ENCODE data around the gene ZC3H7B. TPM values are rescaled to one million over a fixed set of nuclear protein-coding genes. Genes with fewer than 3 reads are reported as not detected.

ZC3H7B gene, protein sequence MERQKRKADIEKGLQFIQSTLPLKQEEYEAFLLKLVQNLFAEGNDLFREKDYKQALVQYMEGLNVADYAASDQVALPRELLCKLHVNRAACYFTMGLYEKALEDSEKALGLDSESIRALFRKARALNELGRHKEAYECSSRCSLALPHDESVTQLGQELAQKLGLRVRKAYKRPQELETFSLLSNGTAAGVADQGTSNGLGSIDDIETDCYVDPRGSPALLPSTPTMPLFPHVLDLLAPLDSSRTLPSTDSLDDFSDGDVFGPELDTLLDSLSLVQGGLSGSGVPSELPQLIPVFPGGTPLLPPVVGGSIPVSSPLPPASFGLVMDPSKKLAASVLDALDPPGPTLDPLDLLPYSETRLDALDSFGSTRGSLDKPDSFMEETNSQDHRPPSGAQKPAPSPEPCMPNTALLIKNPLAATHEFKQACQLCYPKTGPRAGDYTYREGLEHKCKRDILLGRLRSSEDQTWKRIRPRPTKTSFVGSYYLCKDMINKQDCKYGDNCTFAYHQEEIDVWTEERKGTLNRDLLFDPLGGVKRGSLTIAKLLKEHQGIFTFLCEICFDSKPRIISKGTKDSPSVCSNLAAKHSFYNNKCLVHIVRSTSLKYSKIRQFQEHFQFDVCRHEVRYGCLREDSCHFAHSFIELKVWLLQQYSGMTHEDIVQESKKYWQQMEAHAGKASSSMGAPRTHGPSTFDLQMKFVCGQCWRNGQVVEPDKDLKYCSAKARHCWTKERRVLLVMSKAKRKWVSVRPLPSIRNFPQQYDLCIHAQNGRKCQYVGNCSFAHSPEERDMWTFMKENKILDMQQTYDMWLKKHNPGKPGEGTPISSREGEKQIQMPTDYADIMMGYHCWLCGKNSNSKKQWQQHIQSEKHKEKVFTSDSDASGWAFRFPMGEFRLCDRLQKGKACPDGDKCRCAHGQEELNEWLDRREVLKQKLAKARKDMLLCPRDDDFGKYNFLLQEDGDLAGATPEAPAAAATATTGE
- 100 to 1,000 TPM in 2 of 9 donors, 10 to 100 TPM in 7; 36.4 to 133 (median 79.4) TPM for total RNA-seq
- 10 to 100 TPM; 31.2 to 71.5 (median 33.1) TPM for polyA plus RNA-seq
- long read RNA-seq, donor 1, partial matches to known transcripts: 124 of 124 reads
- long read RNA-seq, donor 1, other reads (novel, unspliced or antisense): 0 of 124 reads
- long read RNA-seq, donor 2, full-length matches to known transcripts: 1 of 1 reads
- long read RNA-seq, donor 2, partial matches to known transcripts: 0 of 1 reads
- long read RNA-seq, donor 2, other reads (novel, unspliced or antisense): 0 of 1 reads
- long read RNA-seq, donor 3, full-length matches to known transcripts: 1 of 112 reads
- long read RNA-seq, donor 3, partial matches to known transcripts: 111 of 112 reads
- long read RNA-seq, donor 3, other reads (novel, unspliced or antisense): 0 of 112 reads
- long read RNA-seq, donor 4, full-length matches to known transcripts: 1 of 5 reads
- long read RNA-seq, donor 4, partial matches to known transcripts: 3 of 5 reads
- long read RNA-seq, donor 4, other reads (novel, unspliced or antisense): 1 of 5 reads
- long read RNA-seq, donor 5, full-length matches to known transcripts: 2 of 20 reads
- long read RNA-seq, donor 5, partial matches to known transcripts: 3 of 20 reads
- long read RNA-seq, donor 5, other reads (novel, unspliced or antisense): 15 of 20 reads
- long read RNA-seq, donor 6, partial matches to known transcripts: 0 of 3 reads
- long read RNA-seq, donor 6, other reads (novel, unspliced or antisense): 3 of 3 reads
- long read RNA-seq, donor 7, partial matches to known transcripts: 5 of 5 reads
- long read RNA-seq, donor 7, other reads (novel, unspliced or antisense): 0 of 5 reads
- long read RNA-seq, donor 8, full-length matches to known transcripts: 1 of 40 reads
- long read RNA-seq, donor 8, partial matches to known transcripts: 39 of 40 reads
- long read RNA-seq, donor 8, other reads (novel, unspliced or antisense): 0 of 40 reads
- long read RNA-seq, donor 9: 0 reads
- long read RNA-seq, donor 10, full-length matches to known transcripts: 2 of 34 reads
- long read RNA-seq, donor 10, partial matches to known transcripts: 32 of 34 reads
- long read RNA-seq, donor 10, other reads (novel, unspliced or antisense): 0 of 34 reads

DNA sequence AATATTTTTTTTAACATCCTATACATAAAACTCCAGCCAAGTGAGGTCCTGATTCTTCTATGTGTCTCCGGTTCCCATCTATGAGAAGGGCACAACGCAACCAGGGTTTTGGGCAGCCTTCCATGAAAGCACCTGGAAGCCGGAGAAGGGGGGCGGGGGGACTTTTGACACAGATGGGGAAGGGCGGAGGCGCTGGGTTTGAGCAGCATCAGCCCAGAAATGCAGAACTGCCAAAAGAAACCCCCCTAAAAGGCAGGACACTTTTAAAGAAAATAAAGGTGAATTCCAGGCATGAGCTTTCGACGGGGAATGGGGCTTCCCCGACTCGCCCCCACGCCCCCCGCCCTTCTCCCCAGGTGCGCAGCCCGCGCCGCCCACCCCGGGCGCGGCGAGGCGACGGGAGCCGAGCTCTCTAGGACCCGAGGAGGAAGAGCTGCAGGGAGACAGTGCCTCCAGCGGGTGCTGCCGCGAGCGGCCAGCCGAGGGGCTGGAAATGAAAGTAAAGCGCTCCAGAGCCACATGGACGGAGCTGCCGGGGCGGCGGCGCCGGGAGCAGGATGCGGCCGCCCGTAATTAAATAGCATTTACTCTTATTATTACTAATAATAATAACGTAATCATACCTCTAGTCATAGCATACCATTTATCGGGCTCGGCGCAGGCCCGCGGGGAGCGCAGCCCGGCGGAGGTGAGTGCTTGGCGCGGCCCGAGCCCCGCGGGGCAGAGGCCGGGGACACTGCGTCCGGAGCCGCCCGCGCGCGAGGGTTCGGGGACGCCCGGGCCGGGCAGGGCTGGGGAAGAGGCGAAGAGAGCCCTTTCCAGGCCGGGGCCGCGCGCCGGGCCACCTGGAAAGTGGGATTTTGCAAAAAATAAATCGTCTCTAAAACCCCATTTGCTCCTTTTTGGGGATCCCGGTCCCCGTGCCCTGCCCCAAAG is at the start of gene ZC3H7B:
Gene ZC3H7B (plus strand): TSS at position 441 of the 936 bp plus-strand sequence. CDS start 19,136 bp downstream, outside the sequence.
- intact Hi-C loops (cut with DNase I): no loop called here
- peak; percentile 78 to 89 (median 84) for DNase-seq
- TF ChIP-seq POLR2A (IDR thresholded peaks at IDR 0.05): peak in 1 of 2 donors; percentile 76
- TF ChIP-seq, protein P1, sequence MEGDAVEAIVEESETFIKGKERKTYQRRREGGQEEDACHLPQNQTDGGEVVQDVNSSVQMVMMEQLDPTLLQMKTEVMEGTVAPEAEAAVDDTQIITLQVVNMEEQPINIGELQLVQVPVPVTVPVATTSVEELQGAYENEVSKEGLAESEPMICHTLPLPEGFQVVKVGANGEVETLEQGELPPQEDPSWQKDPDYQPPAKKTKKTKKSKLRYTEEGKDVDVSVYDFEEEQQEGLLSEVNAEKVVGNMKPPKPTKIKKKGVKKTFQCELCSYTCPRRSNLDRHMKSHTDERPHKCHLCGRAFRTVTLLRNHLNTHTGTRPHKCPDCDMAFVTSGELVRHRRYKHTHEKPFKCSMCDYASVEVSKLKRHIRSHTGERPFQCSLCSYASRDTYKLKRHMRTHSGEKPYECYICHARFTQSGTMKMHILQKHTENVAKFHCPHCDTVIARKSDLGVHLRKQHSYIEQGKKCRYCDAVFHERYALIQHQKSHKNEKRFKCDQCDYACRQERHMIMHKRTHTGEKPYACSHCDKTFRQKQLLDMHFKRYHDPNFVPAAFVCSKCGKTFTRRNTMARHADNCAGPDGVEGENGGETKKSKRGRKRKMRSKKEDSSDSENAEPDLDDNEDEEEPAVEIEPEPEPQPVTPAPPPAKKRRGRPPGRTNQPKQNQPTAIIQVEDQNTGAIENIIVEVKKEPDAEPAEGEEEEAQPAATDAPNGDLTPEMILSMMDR (IDR thresholded peaks at IDR 0.05): peak; percentile 30 to 59 (median 51)
- Histone ChIP-seq H3K27me3 (no peaks in the 10 kb centered on the region), H3K27ac (peak within 1 kb of the TSS; percentile 64 to 91 (median 85)), H3K9me3 (replicated peaks in 1 of 3) (no peaks in the 10 kb centered on the region), H3K36me3 (replicated peaks in 1 of 2) (no peaks in the 10 kb centered on the region), H3K4me1 (replicated peaks in 1 of 2) (peaks cover 21 to 42% of the 10 kb centered on the region in 2 donors), H3K4me3 (peak within 1 kb of the TSS in 3 of 4 donors; percentile 88 to 92 (median 89))
- 0 to 1% (median 1%) methylated on average over 49 to 74 of the region's 74 CpGs for WGBS, 4 donors

DNA sequence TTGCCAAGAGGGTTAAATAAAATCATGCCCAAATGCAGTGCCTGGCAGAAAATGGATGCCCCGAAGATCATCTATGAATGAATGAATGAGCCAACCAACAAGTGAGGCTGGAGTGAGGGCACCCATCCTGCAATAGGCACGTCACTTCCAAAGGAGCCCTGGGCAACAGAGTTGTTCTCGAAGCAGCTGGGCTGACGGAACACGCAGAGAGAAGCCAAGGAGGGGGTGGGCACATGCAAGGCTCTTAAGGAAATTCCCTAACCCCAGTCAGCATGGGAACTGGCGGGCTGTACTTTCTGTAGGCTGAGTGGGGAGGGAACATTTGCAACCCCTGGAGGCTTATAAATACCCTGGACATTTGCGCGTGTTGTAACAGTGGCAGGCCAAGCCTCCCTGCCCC is 49.0 kb upstream of the ZC3H7B start:
- Histone ChIP-seq H3K36me3 (replicated peaks in 1 of 2) (peaks cover 0 to 88% of the 10 kb centered on the region in 2 donors), H3K9me3 (replicated peaks in 1 of 3) (no peaks in the 10 kb centered on the region), H3K4me3 (no peak overlapping the region), H3K27me3 (no peaks in the 10 kb centered on the region), H3K4me1 (replicated peaks in 1 of 2) (peaks cover 0 to 12% of the 10 kb centered on the region in 2 donors), H3K27ac (no peak overlapping the region)
- intact Hi-C loops (cut with DNase I): no loop called here
- 93 to 96% (median 94%) methylated on average over 8 of the region's 8 CpGs for WGBS, 4 donors
- TF ChIP-seq POLR2A (IDR thresholded peaks at IDR 0.05): no peak
- TF ChIP-seq, protein P1 (IDR thresholded peaks at IDR 0.05): no peak
- no peak for DNase-seq

DNA sequence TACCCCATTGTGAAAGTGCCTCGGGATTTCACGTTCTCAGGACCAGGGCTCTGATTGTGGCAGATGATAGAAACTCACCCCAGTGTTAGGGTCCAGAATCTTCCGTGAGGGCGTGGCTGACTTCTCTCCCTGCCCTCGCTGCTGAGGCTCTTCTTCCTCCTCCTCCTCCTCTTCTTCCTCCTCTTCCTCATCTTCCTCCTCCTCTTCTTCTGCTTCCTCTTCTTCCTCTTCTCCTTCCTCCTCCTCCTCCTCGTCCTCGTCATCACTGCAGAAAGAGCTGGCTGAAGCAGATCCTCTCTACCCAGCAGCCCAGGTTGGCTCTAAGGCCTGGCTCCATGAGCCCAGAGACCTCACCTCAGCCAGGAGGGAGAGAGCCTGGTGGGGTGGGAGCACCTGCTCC is 47.1 kb upstream of the ZC3H7B start:
- Histone ChIP-seq H3K27ac (no peak overlapping the region), H3K36me3 (replicated peaks in 1 of 2) (peaks cover 0 to 88% of the 10 kb centered on the region in 2 donors), H3K4me1 (replicated peaks in 1 of 2) (peaks cover 0 to 3% of the 10 kb centered on the region in 2 donors), H3K27me3 (no peaks in the 10 kb centered on the region), H3K9me3 (replicated peaks in 1 of 3) (no peaks in the 10 kb centered on the region), H3K4me3 (no peak overlapping the region)
- DNase-seq: no peak
- WGBS, 4 donors: 88 to 94% (median 92%) methylated on average over 7 of the region's 7 CpGs
- intact Hi-C loops (cut with DNase I): no loop called here
- TF ChIP-seq, protein P1 (IDR thresholded peaks at IDR 0.05): no peak
- TF ChIP-seq POLR2A (IDR thresholded peaks at IDR 0.05): no peak
